Motor neuron (in vitro differentiated cells): Measurements from ENCODE around the gene MRPS25. TPM values are rescaled to one million over a fixed set of nuclear protein-coding genes. Genes with fewer than 3 reads are reported as not detected.

ENCODE experiments used
- total RNA-seq, 8 experiments: library from RNA; unstranded; fragments of 300-600 nt; gene quantifications; 2 replicates each; pipeline versions ENCODE4 v1.2.3 to v1.2.4, GENCODE V29; 2022

MRPS25 gene
- total RNA-seq, 8 experiments from 2014 or later: 25.0 to 99.9 (median 32.3) TPM

Other genes with a start within 250 kb of the MRPS25 start
- 100 to 1,000 TPM in 1 of 8 experiments, 10 to 100 TPM in 2, 1 to 10 TPM in 4, under 1 TPM in 1; 0.73 to 114 (median 4.0) TPM for gene FGD5, start 246.4 kb downstream of the MRPS25 start, total RNA-seq
- gene NR2C2, start 117.7 kb downstream of the MRPS25 start, total RNA-seq: 10 to 100 TPM; 20.1 to 67.9 (median 32.0) TPM
- gene RBSN, start 33.8 kb upstream of the MRPS25 start, total RNA-seq: 10 to 100 TPM; 13.6 to 32.3 (median 26.4) TPM
- 10 to 100 TPM; 23.4 to 44.3 (median 32.6) TPM for gene CAPN7, start 140.9 kb upstream of the MRPS25 start, total RNA-seq